ENCODE measurements around the gene ADK.

GRCh38 chr10:74388801-74389200 lies 237.8 kb downstream of the ADK start:
- TF ChIP-seq CTCF (IDR thresholded peaks at IDR 0.05) (no peak), POLR2A (IDR thresholded peaks at IDR 0.05) (no peak)

Measured in heart left ventricle (tissue), 13 donors.